Heart right ventricle (tissue), 16 donors: ENCODE data around the gene RENBP. TPM values are rescaled to one million over a fixed set of nuclear protein-coding genes. Genes with fewer than 3 reads are reported as not detected.

Experiments
- ATAC-seq, 8 donors: fragments of 200-7000 bp; cut with Tn5 transposase; one replicate each; pipeline ENCODE4 v1.9.1; 2020; ENCODE audit warnings: mild to moderate bottlenecking in 8 of 8, moderate library complexity in 8 of 8, moderate number of reproducible peaks in 1 of 8
- DNase-seq, 2 donors: peaks; one replicate each; pipeline ENCODE4 v3.0.0-alpha.2; 2020
- H3K27ac ChIP-seq, 10 donors: fragments of 200-600 bp; sonication (generic) in 2 of 10; one replicate each; pipeline versions ENCODE4 v1.5.0 to v1.8.0; 2020 to 2022; ENCODE audit warnings: mild to moderate bottlenecking in 3 of 10
- H3K27me3 ChIP-seq, 7 donors: fragments of 200-600 bp; one replicate each; pipeline ENCODE4 v1.8.0; 2021 to 2022; ENCODE audit warnings: mild to moderate bottlenecking in 2 of 7
- H3K36me3 ChIP-seq, 9 donors: fragments of 200-600 bp; sonication (generic) in 1 of 9; one replicate each; pipeline versions ENCODE4 v1.5.0 to v1.8.0; 2020 to 2022; ENCODE audit warnings: mild to moderate bottlenecking in 2 of 9
- H3K4me1 ChIP-seq, 9 donors: fragments of 200-600 bp; sonication (generic) in 1 of 9; one replicate each; pipeline versions ENCODE4 v1.5.0 to v1.8.0; 2020 to 2022; ENCODE audit warnings: mild to moderate bottlenecking in 4 of 9
- H3K4me3 ChIP-seq, 10 donors: fragments of 200-600 bp; sonication (generic) in 2 of 10; one replicate each; pipeline versions ENCODE4 v1.5.0 to v1.8.0; 2020 to 2022; ENCODE audit warnings: mild to moderate bottlenecking in 7 of 10, moderate library complexity in 2 of 10
- H3K9me3 ChIP-seq, 11 donors: fragments of 200-600 bp in 10 of 11; sonication (generic) in 2 of 11; one replicate each; pipeline versions ENCODE4 v1.5.0 to v1.8.0; 2013 to 2022; ENCODE audit warnings: mild to moderate bottlenecking in 2 of 11, control low read depth in 1 of 11, moderate library complexity in 1 of 11
- CTCF ChIP-seq, 9 donors: fragments of 200-600 bp; sonication (generic) in 2 of 9; IDR thresholded peaks; one replicate each; pipeline versions ENCODE4 v1.5.0 to v1.8.0; 2021 to 2022; ENCODE audit warnings: antibody characterized with exemption in 9 of 9, mild to moderate bottlenecking in 5 of 9, moderate library complexity in 1 of 9
- WGBS, 2 donors: extraction: QIAGEN DNeasy Blood & Tissue Kit; methylation state at CpG; one replicate each; pipeline ENCODE4 v1.1.7; 2013; ENCODE audit warnings: inconsistent platforms in 1 of 2; 5-methylcytosine and 5-hydroxymethylcytosine counted together
- intact Hi-C, 10 donors: fragments of 100-400 bp; cut with DNase I; formaldehyde crosslinking; loops; one replicate each; pipeline versions ENCODE4 v1.11.1 to v1.14.2; 2022
- microRNA-seq, 2 donors: library from miRNA; unstranded; fragments of <30 nt; microRNA quantifications; one replicate each; pipeline ENCODE4 v1.2.0, GENCODE V29; 2021
- polyA plus RNA-seq, 2 donors: library from polyadenylated mRNA; stranded (reverse); fragments of 200-250 nt; gene quantifications; one replicate each; pipeline ENCODE4 v1.2.3, GENCODE V29; 2013
- total RNA-seq, 10 donors: library from RNA; stranded (reverse); fragmentation: NEBNext Ultra II Directional in 3 of 10; extraction: Animal tissue kit (Norgen Biotek cat#: 25700) in 3 of 10; gene quantifications; one replicate each; pipeline versions ENCODE4 v1.2.1 to v1.2.4, GENCODE V29; 2021 to 2023
- donor health status: Arrhythmogenic right ventricular cardiomyopathy.
- donor health status: ischemic (EF 13 %, LVEDD 7.1; RV severe dilation, severe dysfunction).
- donor health status: healthy with polysubstance abuse.
- donor health status: DM: no; HTN: yes; CAD: no.
- donor health status: DM: no; HTN: no; CAD: no.
- donor health status: ischemic (EF 25% LVEDD 6.9; RV normal size, moderate dysfunction).
- donor health status: ischemic (EF 25% LVEDD 5.7; RV mildly dilated, moderate dysfunction).
- donor health status: healthy.
- donor health status: DM: yes; HTN: yes; CAD: no.
- donor health status: Ischemic cardiomyopathy.
- donor health status: ischemic (EF 35%, LVEDD 5.7; RV mildly dilated, moderate dysfunction).
- donor health status: nonischemic (EF 11% LVEDD 7.7; RV severe dilation, severe dysfunction).
- donor health status: DM: yes; HTN: yes; CAD: no.
- donor health status: PGD.
- donor health status: ischemic (EF 29% LVEDD 5.4; RV normal size, mild dysfunction).
- donor health status: nonischemic (EF 23%, LVEDD 6.1; RV moderate dilation, normal function).

RENBP gene
- total and polyA plus RNA-seq, 12 donors = 6.0 to 17.0 (median 9.6) TPM

GRCh38 chrX:153886915-153887314 lies 57.5 kb downstream of the RENBP start:
- H3K36me3 ChIP-seq = no peaks in the 10 kb centered on the region
- peaks cover 0 to 6% (median 0%) of the 10 kb centered on the region in 9 donors for H3K4me1 ChIP-seq
- intact Hi-C loops = no loop called here
- no peaks in the 10 kb centered on the region for H3K9me3 ChIP-seq
- DNase-seq = no peak
- peaks cover 0 to 89% (median 40%) of the 10 kb centered on the region in 7 donors for H3K27me3 ChIP-seq
- no peak for TF ChIP-seq CTCF (IDR thresholded peaks at IDR 0.05)
- 28 to 31% methylated on average over 11 to 13 of the region's 13 CpGs for WGBS, 2 donors
- H3K4me3 ChIP-seq = no peak overlapping the region
- H3K27ac ChIP-seq = no peak overlapping the region
- ATAC-seq = no peak

GRCh38 chrX:153885968-153886903 lies 58.2 kb downstream of the RENBP start, which contains the start of gene L1CAM:
Gene L1CAM (minus strand): TSS chrX:153886173. CDS start chrX:153875836, 10,337 bp downstream.
- H3K4me3 ChIP-seq = peak within 1 kb of the TSS in 7 of 10 donors; percentile 7 to 26 (median 22)
- peak in 1 of 8 donors; percentile 12 for ATAC-seq

More at GRCh38 chrX:153885968-153886903, 58.2 kb downstream of the RENBP start, which contains the start of gene L1CAM:
- no peak for DNase-seq
- peaks cover 0 to 92% (median 44%) of the 10 kb centered on the region in 7 donors for H3K27me3 ChIP-seq
- H3K27ac ChIP-seq = no peak within 1 kb of the TSS
- H3K36me3 ChIP-seq = no peaks in the 10 kb centered on the region
- WGBS, 2 donors = 2 to 4% methylated on average over 27 to 74 of the region's 94 CpGs
- no peak for TF ChIP-seq CTCF (IDR thresholded peaks at IDR 0.05)
- intact Hi-C loops = no loop called here
- H3K9me3 ChIP-seq = no peaks in the 10 kb centered on the region
- H3K4me1 ChIP-seq = peaks cover 0 to 6% (median 0%) of the 10 kb centered on the region in 9 donors

Small RNA genes lying within 50 kb of the gene (microRNA-seq; reads per million reads assigned to microRNA genes)
- 0 reads per million in 2 donors for gene MIR3202-1
- 0 reads per million in 2 donors for gene MIR3202-2

Other genes with a start within 250 kb of the RENBP start
- 100 to 1,000 TPM in 3 of 10 donors, 10 to 100 TPM in 7; 70.2 to 140 (median 85.4) TPM for gene BCAP31, start 220.3 kb downstream of the RENBP start, total RNA-seq
- gene BCAP31, start 220.3 kb downstream of the RENBP start, polyA plus RNA-seq = 100 to 1,000 TPM in 1 of 2 donors, 10 to 100 TPM in 1; 82.2 to 164 TPM
- gene ABCD1, start 219.8 kb downstream of the RENBP start, total RNA-seq = 10 to 100 TPM; 11.0 to 24.2 (median 14.4) TPM
- 10 to 100 TPM in 1 of 2 donors, 1 to 10 TPM in 1; 9.3 to 15.3 TPM for gene ABCD1, start 219.8 kb downstream of the RENBP start, polyA plus RNA-seq
- gene PLXNB3, start 180.4 kb downstream of the RENBP start, total RNA-seq = 1 to 10 TPM; 2.1 to 5.8 (median 4.3) TPM
- gene PLXNB3, start 180.4 kb downstream of the RENBP start, polyA plus RNA-seq = 1 to 10 TPM; 1.1 to 8.1 TPM
- 10 to 100 TPM; 20.3 to 52.7 (median 44.8) TPM for gene SRPK3, start 163.6 kb downstream of the RENBP start, total RNA-seq
- 10 to 100 TPM in 1 of 2 donors, 1 to 10 TPM in 1; 9.9 to 52.2 TPM for gene SRPK3, start 163.6 kb downstream of the RENBP start, polyA plus RNA-seq
- 10 to 100 TPM; 58.7 to 86.9 (median 74.5) TPM for gene IDH3G, start 150.3 kb downstream of the RENBP start, total RNA-seq
- gene IDH3G, start 150.3 kb downstream of the RENBP start, polyA plus RNA-seq = 10 to 100 TPM; 73.4 to 97.2 TPM
- gene SSR4, start 150.0 kb downstream of the RENBP start, total RNA-seq = 100 to 1,000 TPM in 9 of 10 donors, 10 to 100 TPM in 1; 94.1 to 227 (median 144) TPM
- 100 to 1,000 TPM; 477 to 551 TPM for gene SSR4, start 150.0 kb downstream of the RENBP start, polyA plus RNA-seq
- 1 to 10 TPM; 1.2 to 3.0 (median 2.0) TPM for gene PDZD4, start 114.1 kb downstream of the RENBP start, total RNA-seq
- gene PDZD4, start 114.1 kb downstream of the RENBP start, polyA plus RNA-seq = 1 to 10 TPM; 2.4 to 4.5 TPM
- gene L1CAM, start 58.5 kb downstream of the RENBP start, total RNA-seq = 1 to 10 TPM; 1.1 to 5.6 (median 2.8) TPM
- 1 to 10 TPM; 2.4 to 2.6 TPM for gene L1CAM, start 58.5 kb downstream of the RENBP start, polyA plus RNA-seq
- 1 to 10 TPM; 1.4 to 4.9 (median 2.1) TPM for gene AVPR2, start 40.0 kb downstream of the RENBP start, total RNA-seq
- gene AVPR2, start 40.0 kb downstream of the RENBP start, polyA plus RNA-seq = 1 to 10 TPM; 6.6 to 8.9 TPM
- 10 to 100 TPM in 4 of 10 donors, 1 to 10 TPM in 6; 5.5 to 25.3 (median 8.2) TPM for gene ARHGAP4, start 18.4 kb downstream of the RENBP start, total RNA-seq
- gene ARHGAP4, start 18.4 kb downstream of the RENBP start, polyA plus RNA-seq = 10 to 100 TPM; 19.1 to 65.5 TPM
- 10 to 100 TPM; 46.9 to 88.9 (median 54.5) TPM for gene NAA10, start 9.6 kb downstream of the RENBP start, total RNA-seq
- 100 to 1,000 TPM; 151 to 228 TPM for gene NAA10, start 9.6 kb downstream of the RENBP start, polyA plus RNA-seq
- gene HCFC1, start 27.2 kb upstream of the RENBP start, total RNA-seq = 10 to 100 TPM; 26.5 to 41.6 (median 31.7) TPM
- gene HCFC1, start 27.2 kb upstream of the RENBP start, polyA plus RNA-seq = 10 to 100 TPM; 12.3 to 13.9 TPM
- gene TMEM187, start 28.1 kb upstream of the RENBP start, total RNA-seq = 10 to 100 TPM in 3 of 10 donors, 1 to 10 TPM in 7; 4.8 to 13.2 (median 8.0) TPM
- gene TMEM187, start 28.1 kb upstream of the RENBP start, polyA plus RNA-seq = 1 to 10 TPM; 3.4 to 7.2 TPM
- gene IRAK1, start 75.3 kb upstream of the RENBP start, total RNA-seq = 10 to 100 TPM; 18.2 to 59.0 (median 27.1) TPM
- gene IRAK1, start 75.3 kb upstream of the RENBP start, polyA plus RNA-seq = 10 to 100 TPM; 26.4 to 58.7 TPM
- gene MECP2, start 153.1 kb upstream of the RENBP start, total RNA-seq = 10 to 100 TPM; 33.5 to 39.3 (median 37.6) TPM
- gene MECP2, start 153.1 kb upstream of the RENBP start, polyA plus RNA-seq = 10 to 100 TPM; 14.0 to 18.5 TPM
- not detected for gene OPN1LW, start 199.6 kb upstream of the RENBP start, total RNA-seq
- not detected for gene OPN1LW, start 199.6 kb upstream of the RENBP start, polyA plus RNA-seq
- gene OPN1MW, start 238.0 kb upstream of the RENBP start, total RNA-seq = not detected
- not detected for gene OPN1MW, start 238.0 kb upstream of the RENBP start, polyA plus RNA-seq